Muscle layer of duodenum (tissue), 2 donors: ENCODE measurements around the gene MAML2.

Source experiments
- H3K27ac ChIP-seq: one replicate; pipeline ENCODE4 v1.7.0; 2013; ENCODE audit warnings: mild to moderate bottlenecking, low read length
- H3K27me3 ChIP-seq: one replicate; pipeline ENCODE4 v1.7.0; 2013; ENCODE audit warnings: low read depth, mild to moderate bottlenecking, control low read depth, low read length
- H3K36me3 ChIP-seq, 2 donors: one replicate each; pipeline ENCODE4 v1.7.0; 2013; ENCODE audit warnings: low read length in 2 of 2, control low read depth in 1 of 2, mild to moderate bottlenecking in 1 of 2; ENCODE audit not compliant: insufficient read depth in 2 of 2, control insufficient read depth in 1 of 2
- H3K4me1 ChIP-seq, 2 donors: one replicate each; pipeline ENCODE4 v1.7.0; 2013; ENCODE audit warnings: low read length in 2 of 2, mild to moderate bottlenecking in 2 of 2, control low read depth in 1 of 2, moderate library complexity in 1 of 2; ENCODE audit not compliant: insufficient read depth in 2 of 2, control insufficient read depth in 1 of 2
- H3K4me3 ChIP-seq, 2 donors: one replicate each; pipeline ENCODE4 v1.7.0; 2013; ENCODE audit warnings: low read length in 2 of 2, low read depth in 1 of 2, mild to moderate bottlenecking in 1 of 2
- H3K9me3 ChIP-seq, 2 donors: one replicate each; pipeline ENCODE4 v1.7.0; 2013; ENCODE audit warnings: low read length in 2 of 2, control low read depth in 1 of 2, mild to moderate bottlenecking in 1 of 2; ENCODE audit not compliant: control insufficient read depth in 1 of 2
- donor health status: healthy.

MAML2 gene

GRCh38 chr11:96085319-96085930 lies 257.6 kb downstream of the MAML2 start:
- no peaks in the 10 kb centered on the region for H3K27me3 ChIP-seq
- H3K4me1 ChIP-seq = peaks cover 0 to 9% of the 10 kb centered on the region in 2 donors
- no peak overlapping the region for H3K4me3 ChIP-seq
- H3K36me3 ChIP-seq = no peaks in the 10 kb centered on the region
- no peak overlapping the region for H3K27ac ChIP-seq
- no peaks in the 10 kb centered on the region for H3K9me3 ChIP-seq

- Histone ChIP-seq H3K4me1 (peaks cover 0 to 4% of the 10 kb centered on the region in 2 donors), H3K27ac (no peak overlapping the region), H3K36me3 (no peaks in the 10 kb centered on the region), H3K9me3 (no peaks in the 10 kb centered on the region), H3K27me3 (no peaks in the 10 kb centered on the region), H3K4me3 (no peak overlapping the region)
Measured at GRCh38 chr11:96084610-96085318, 258.2 kb downstream of the MAML2 start.

- H3K4me1 ChIP-seq = peaks cover 0 to 4% of the 10 kb centered on the region in 2 donors
- H3K4me3 ChIP-seq = no peak overlapping the region
- no peaks in the 10 kb centered on the region for H3K36me3 ChIP-seq
- H3K9me3 ChIP-seq = no peaks in the 10 kb centered on the region
- H3K27ac ChIP-seq = no peak overlapping the region
- no peaks in the 10 kb centered on the region for H3K27me3 ChIP-seq
Measured at GRCh38 chr11:96082936-96083335, 260.1 kb downstream of the MAML2 start.

GRCh38 chr11:96082002-96082899 lies 260.7 kb downstream of the MAML2 start:
- H3K4me3 ChIP-seq = no peak overlapping the region
- no peaks in the 10 kb centered on the region for H3K27me3 ChIP-seq
- H3K9me3 ChIP-seq = no peaks in the 10 kb centered on the region
- no peaks in the 10 kb centered on the region for H3K36me3 ChIP-seq
- no peaks in the 10 kb centered on the region for H3K4me1 ChIP-seq
- H3K27ac ChIP-seq = no peak overlapping the region

- H3K36me3 ChIP-seq = no peaks in the 10 kb centered on the region
- no peaks in the 10 kb centered on the region for H3K27me3 ChIP-seq
- no peaks in the 10 kb centered on the region for H3K4me1 ChIP-seq
- H3K27ac ChIP-seq = no peak overlapping the region
- H3K9me3 ChIP-seq = no peaks in the 10 kb centered on the region
- no peak overlapping the region for H3K4me3 ChIP-seq
Measured at GRCh38 chr11:96081561-96081960, 261.4 kb downstream of the MAML2 start.

- no peaks in the 10 kb centered on the region for H3K36me3 ChIP-seq
- no peak overlapping the region for H3K4me3 ChIP-seq
- no peak overlapping the region for H3K27ac ChIP-seq
- no peaks in the 10 kb centered on the region for H3K4me1 ChIP-seq
- H3K27me3 ChIP-seq = no peaks in the 10 kb centered on the region
- no peaks in the 10 kb centered on the region for H3K9me3 ChIP-seq
Measured at GRCh38 chr11:96079691-96080090, 263.3 kb downstream of the MAML2 start.

- Histone ChIP-seq H3K27me3 (no peaks in the 10 kb centered on the region), H3K36me3 (no peaks in the 10 kb centered on the region), H3K27ac (no peak overlapping the region)
Measured at GRCh38 chr11:96075532-96075959, 267.4 kb downstream of the MAML2 start.

GRCh38 chr11:96074551-96075310 lies 268.3 kb downstream of the MAML2 start:
- H3K27ac ChIP-seq = no peak overlapping the region

More at GRCh38 chr11:96075532-96075959, 267.4 kb downstream of the MAML2 start:
- Histone ChIP-seq H3K9me3 (no peaks in the 10 kb centered on the region), H3K4me3 (no peak overlapping the region), H3K4me1 (no peaks in the 10 kb centered on the region)

GRCh38 chr11:96073536-96073935 lies 269.5 kb downstream of the MAML2 start:
- Histone ChIP-seq H3K36me3 (no peaks in the 10 kb centered on the region), H3K4me1 (no peaks in the 10 kb centered on the region), H3K27me3 (no peaks in the 10 kb centered on the region), H3K4me3 (no peak overlapping the region), H3K27ac (no peak overlapping the region), H3K9me3 (no peaks in the 10 kb centered on the region)

More at GRCh38 chr11:96074551-96075310, 268.3 kb downstream of the MAML2 start:
- Histone ChIP-seq H3K4me1 (no peaks in the 10 kb centered on the region), H3K27me3 (no peaks in the 10 kb centered on the region), H3K9me3 (no peaks in the 10 kb centered on the region), H3K4me3 (no peak overlapping the region), H3K36me3 (no peaks in the 10 kb centered on the region)

GRCh38 chr11:96072592-96072991 lies 270.4 kb downstream of the MAML2 start:
- Histone ChIP-seq H3K4me1 (peaks cover 3 to 4% of the 10 kb centered on the region in 2 donors), H3K27ac (no peak overlapping the region)

More at GRCh38 chr11:96072592-96072991, 270.4 kb downstream of the MAML2 start:
- Histone ChIP-seq H3K36me3 (no peaks in the 10 kb centered on the region), H3K4me3 (no peak overlapping the region), H3K9me3 (no peaks in the 10 kb centered on the region), H3K27me3 (no peaks in the 10 kb centered on the region)
